ENCODE measurements around the gene NRXN3. TPM values are rescaled to one million over a fixed set of nuclear protein-coding genes. Genes with fewer than 3 reads are reported as not detected.

Gene NRXN3
- total RNA-seq, 1 experiment from 2014 or later: not detected

DNA sequence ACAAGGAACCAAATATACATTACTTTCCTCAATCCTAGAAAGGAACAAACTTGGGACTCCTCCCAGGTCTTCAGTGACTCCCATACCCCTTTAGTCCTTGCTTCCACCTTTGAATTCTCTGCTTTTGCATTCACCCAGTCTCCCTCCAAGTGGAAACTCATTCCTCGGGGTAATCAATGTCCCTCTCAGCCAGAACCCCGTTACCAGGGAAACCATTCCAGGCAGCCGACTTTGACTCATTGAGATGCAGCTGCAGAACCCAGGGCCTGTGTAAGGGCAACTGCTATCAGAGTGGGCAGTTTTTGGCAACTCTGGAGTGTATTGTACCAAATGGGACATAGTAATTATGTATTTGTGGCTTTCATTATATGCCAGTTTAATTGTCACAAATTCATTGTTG is 186.2 kb downstream of the NRXN3 start:
- no peaks in the 10 kb centered on the region for H3K4me1 ChIP-seq (replicated peaks; ENCODE audit: insufficient read depth)
- no peaks in the 10 kb centered on the region for H3K9me3 ChIP-seq (ENCODE audit: insufficient read depth, low read depth)
- DNase-seq: no peak
- BruUV-seq (replicated peaks): no TSS peak
- POLR2A ChIA-PET (ENCODE audit: unreplicated experiment): no interaction called here
- peaks cover 42% of the 10 kb centered on the region; the same call in 1 of the 2 replicates for H3K27me3 ChIP-seq (ENCODE audit: insufficient read depth, low read depth)
- TF ChIP-seq, protein P1, sequence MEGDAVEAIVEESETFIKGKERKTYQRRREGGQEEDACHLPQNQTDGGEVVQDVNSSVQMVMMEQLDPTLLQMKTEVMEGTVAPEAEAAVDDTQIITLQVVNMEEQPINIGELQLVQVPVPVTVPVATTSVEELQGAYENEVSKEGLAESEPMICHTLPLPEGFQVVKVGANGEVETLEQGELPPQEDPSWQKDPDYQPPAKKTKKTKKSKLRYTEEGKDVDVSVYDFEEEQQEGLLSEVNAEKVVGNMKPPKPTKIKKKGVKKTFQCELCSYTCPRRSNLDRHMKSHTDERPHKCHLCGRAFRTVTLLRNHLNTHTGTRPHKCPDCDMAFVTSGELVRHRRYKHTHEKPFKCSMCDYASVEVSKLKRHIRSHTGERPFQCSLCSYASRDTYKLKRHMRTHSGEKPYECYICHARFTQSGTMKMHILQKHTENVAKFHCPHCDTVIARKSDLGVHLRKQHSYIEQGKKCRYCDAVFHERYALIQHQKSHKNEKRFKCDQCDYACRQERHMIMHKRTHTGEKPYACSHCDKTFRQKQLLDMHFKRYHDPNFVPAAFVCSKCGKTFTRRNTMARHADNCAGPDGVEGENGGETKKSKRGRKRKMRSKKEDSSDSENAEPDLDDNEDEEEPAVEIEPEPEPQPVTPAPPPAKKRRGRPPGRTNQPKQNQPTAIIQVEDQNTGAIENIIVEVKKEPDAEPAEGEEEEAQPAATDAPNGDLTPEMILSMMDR (conservative IDR thresholded peaks at IDR 0.05): no peak
- TF ChIP-seq EZH2 (IDR thresholded peaks at IDR 0.05; ENCODE audit: low read depth): no peak
- no peaks in the 10 kb centered on the region for H4K20me1 ChIP-seq (ENCODE audit: insufficient read depth)
- H3K27ac ChIP-seq: no peak overlapping the region
- no peaks in the 10 kb centered on the region for H3K9me2 ChIP-seq (ENCODE audit: insufficient read depth)
- no peak overlapping the region for H3K4me3 ChIP-seq
- H2AFZ ChIP-seq: no peak overlapping the region
- no peak overlapping the region for H3K4me2 ChIP-seq
- no peaks in the 10 kb centered on the region for H3K79me2 ChIP-seq (ENCODE audit: low read depth)
- CTCF ChIA-PET: no interaction called here
- H3K36me3 ChIP-seq (ENCODE audit: low read depth): no peaks in the 10 kb centered on the region
- no peaks in the 10 kb centered on the region for H3F3A ChIP-seq (ENCODE audit: insufficient read depth, low read depth)
- intact Hi-C loops (cut with micrococcal nuclease; ENCODE audit: unreplicated experiment): no loop called here

DNA sequence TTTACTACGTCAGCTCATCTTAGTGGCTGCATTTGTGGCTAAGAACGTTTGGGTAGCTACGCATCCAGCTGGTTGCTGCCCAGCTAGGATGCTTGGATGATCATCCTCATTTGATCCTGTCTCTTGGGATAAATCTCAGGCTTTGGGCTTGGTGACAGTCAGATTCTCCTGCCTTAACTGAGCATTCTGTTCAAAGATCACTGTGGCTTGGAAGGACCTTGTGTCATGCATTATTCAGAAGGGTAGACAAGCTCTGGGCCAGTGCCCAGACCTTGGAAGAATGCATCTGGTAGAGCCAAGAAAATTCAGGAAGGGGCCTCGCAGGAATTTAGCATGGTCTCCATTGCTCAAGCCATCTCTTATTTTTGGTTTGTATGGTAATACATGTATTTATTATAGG is 188.4 kb downstream of the NRXN3 start:
- Histone ChIP-seq H3K9me3 (ENCODE audit: insufficient read depth, low read depth) (no peaks in the 10 kb centered on the region), H3K4me3 (no peak overlapping the region), H3K27ac (no peak overlapping the region), H3F3A (ENCODE audit: insufficient read depth, low read depth) (no peaks in the 10 kb centered on the region), H4K20me1 (ENCODE audit: insufficient read depth) (no peaks in the 10 kb centered on the region), H3K4me1 (replicated peaks; ENCODE audit: insufficient read depth) (no peaks in the 10 kb centered on the region), H3K36me3 (ENCODE audit: low read depth) (no peaks in the 10 kb centered on the region), H3K9me2 (ENCODE audit: insufficient read depth) (no peaks in the 10 kb centered on the region), H3K79me2 (ENCODE audit: low read depth) (no peaks in the 10 kb centered on the region), H2AFZ (no peak overlapping the region), H3K27me3 (ENCODE audit: insufficient read depth, low read depth) (peaks cover 42% of the 10 kb centered on the region; the same call in 1 of the 2 replicates), H3K4me2 (no peak overlapping the region)
- no peak for TF ChIP-seq EZH2 (IDR thresholded peaks at IDR 0.05; ENCODE audit: low read depth)
- TF ChIP-seq, protein P1 (conservative IDR thresholded peaks at IDR 0.05): no peak
- BruUV-seq (replicated peaks): no TSS peak
- DNase-seq: no peak
- ChIA-PET POLR2A (ENCODE audit: unreplicated experiment) (no interaction called here), CTCF (no interaction called here)
- intact Hi-C loops (cut with micrococcal nuclease; ENCODE audit: unreplicated experiment): no loop called here

- no peak overlapping the region for H3K4me3 ChIP-seq
- no TSS peak for BruUV-seq (replicated peaks)
- H2AFZ ChIP-seq: no peak overlapping the region
- no peaks in the 10 kb centered on the region for H3K36me3 ChIP-seq (ENCODE audit: low read depth)
- no peak overlapping the region for H3K27ac ChIP-seq
- H3F3A ChIP-seq (ENCODE audit: insufficient read depth, low read depth): no peaks in the 10 kb centered on the region
- no peak for DNase-seq
- H3K9me2 ChIP-seq (ENCODE audit: insufficient read depth): no peaks in the 10 kb centered on the region
- H3K79me2 ChIP-seq (ENCODE audit: low read depth): no peaks in the 10 kb centered on the region
- ChIA-PET POLR2A (ENCODE audit: unreplicated experiment) (no interaction called here), CTCF (no interaction called here)
- no peak overlapping the region for H3K4me2 ChIP-seq
- H3K4me1 ChIP-seq (replicated peaks; ENCODE audit: insufficient read depth): no peaks in the 10 kb centered on the region
- H3K27me3 ChIP-seq (ENCODE audit: insufficient read depth, low read depth): peaks cover 40% of the 10 kb centered on the region; the same call in 1 of the 2 replicates
- H4K20me1 ChIP-seq (ENCODE audit: insufficient read depth): no peaks in the 10 kb centered on the region
- TF ChIP-seq, protein P1 (conservative IDR thresholded peaks at IDR 0.05): no peak
- TF ChIP-seq EZH2 (IDR thresholded peaks at IDR 0.05; ENCODE audit: low read depth): no peak
- H3K9me3 ChIP-seq (ENCODE audit: insufficient read depth, low read depth): no peaks in the 10 kb centered on the region
- intact Hi-C loops (cut with micrococcal nuclease; ENCODE audit: unreplicated experiment): no loop called here
Observed at GRCh38 chr14:78359581-78359980, 189.4 kb downstream of the NRXN3 start.

Measured in PC-9 (cell line).